Glutamatergic neuron (in vitro differentiated cells): ENCODE measurements around the gene ATP23. TPM values are rescaled to one million over a fixed set of nuclear protein-coding genes. Genes with fewer than 3 reads are reported as not detected.

Source experiments
- DNase-seq: peaks from one replicate; pipeline ENCODE4 v3.0.0; 2022
- H3K27ac Mint-ChIP-seq: one replicate; pipeline ENCODE4 v1.8.0; 2020; ENCODE audit warnings: mild to moderate bottlenecking, mixed read lengths, inconsistent platforms; ENCODE audit not compliant: unreplicated experiment
- H3K27me3 Mint-ChIP-seq: one replicate; pipeline ENCODE4 v1.8.0; 2020; ENCODE audit warnings: mild to moderate bottlenecking, moderate library complexity, mixed read lengths, inconsistent platforms; ENCODE audit not compliant: unreplicated experiment
- H3K36me3 Mint-ChIP-seq: one replicate; pipeline ENCODE4 v1.8.0; 2020; ENCODE audit warnings: mild to moderate bottlenecking, mixed read lengths, inconsistent platforms; ENCODE audit not compliant: unreplicated experiment
- H3K4me1 Mint-ChIP-seq: one replicate; pipeline ENCODE4 v1.8.0; 2020; ENCODE audit warnings: mild to moderate bottlenecking, low read depth, mixed read lengths, inconsistent platforms; ENCODE audit not compliant: unreplicated experiment
- H3K4me3 Mint-ChIP-seq: one replicate; pipeline ENCODE4 v1.8.0; 2020; ENCODE audit warnings: mild to moderate bottlenecking, mixed read lengths, inconsistent platforms; ENCODE audit not compliant: unreplicated experiment
- H3K9me3 Mint-ChIP-seq: one replicate; pipeline ENCODE4 v1.8.0; 2020; ENCODE audit warnings: mild to moderate bottlenecking, moderate library complexity, mixed read lengths, inconsistent platforms; ENCODE audit not compliant: unreplicated experiment
- total RNA-seq: library from RNA; stranded (reverse); fragmentation: NEBNext Ultra II Directional; extraction: Animal tissue kit (Norgen Biotek cat#: 25700); gene quantifications from one replicate; pipeline ENCODE4 v1.2.1, GENCODE V29; 2021; ENCODE audit not compliant: unreplicated experiment
- TF ChIP-seq, protein P1 (sequence below): fragments of 200-600 bp; sonication (generic); IDR thresholded peaks from one replicate; pipeline ENCODE4 v1.5.0; 2021; ENCODE audit not compliant: partially characterized antibody, unreplicated experiment

ATP23 gene
- total RNA-seq, 1 donor from 2014 or later = 1.3 TPM

DNA sequence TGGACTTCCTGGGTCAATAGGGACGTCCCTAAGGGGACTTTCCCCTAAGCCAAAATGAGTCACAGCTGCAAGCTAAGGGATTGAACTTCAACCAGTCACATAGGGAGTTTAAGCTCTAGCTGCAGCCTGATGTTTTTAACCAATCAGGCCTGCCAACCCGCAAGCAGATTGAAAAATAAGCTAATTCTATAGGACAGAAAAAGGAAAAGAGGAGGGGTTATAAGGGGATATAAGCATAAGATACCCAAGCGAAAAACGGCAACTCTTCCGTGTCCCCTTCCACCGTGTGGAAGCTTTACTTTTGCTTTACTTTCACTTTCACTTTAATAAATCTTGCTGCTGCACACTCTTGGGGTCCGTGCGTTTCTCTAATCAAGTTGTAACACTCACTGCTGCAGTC lies 24.4 kb downstream of the ATP23 start:
- Mint-ChIP-seq H3K4me1 (no peaks in the 10 kb centered on the region), H3K27me3 (peaks cover 5% of the 10 kb centered on the region), H3K4me3 (no peak overlapping the region), H3K27ac (no peak overlapping the region), H3K9me3 (peaks cover 14% of the 10 kb centered on the region), H3K36me3 (peaks cover 16% of the 10 kb centered on the region)
- TF ChIP-seq, protein P1, sequence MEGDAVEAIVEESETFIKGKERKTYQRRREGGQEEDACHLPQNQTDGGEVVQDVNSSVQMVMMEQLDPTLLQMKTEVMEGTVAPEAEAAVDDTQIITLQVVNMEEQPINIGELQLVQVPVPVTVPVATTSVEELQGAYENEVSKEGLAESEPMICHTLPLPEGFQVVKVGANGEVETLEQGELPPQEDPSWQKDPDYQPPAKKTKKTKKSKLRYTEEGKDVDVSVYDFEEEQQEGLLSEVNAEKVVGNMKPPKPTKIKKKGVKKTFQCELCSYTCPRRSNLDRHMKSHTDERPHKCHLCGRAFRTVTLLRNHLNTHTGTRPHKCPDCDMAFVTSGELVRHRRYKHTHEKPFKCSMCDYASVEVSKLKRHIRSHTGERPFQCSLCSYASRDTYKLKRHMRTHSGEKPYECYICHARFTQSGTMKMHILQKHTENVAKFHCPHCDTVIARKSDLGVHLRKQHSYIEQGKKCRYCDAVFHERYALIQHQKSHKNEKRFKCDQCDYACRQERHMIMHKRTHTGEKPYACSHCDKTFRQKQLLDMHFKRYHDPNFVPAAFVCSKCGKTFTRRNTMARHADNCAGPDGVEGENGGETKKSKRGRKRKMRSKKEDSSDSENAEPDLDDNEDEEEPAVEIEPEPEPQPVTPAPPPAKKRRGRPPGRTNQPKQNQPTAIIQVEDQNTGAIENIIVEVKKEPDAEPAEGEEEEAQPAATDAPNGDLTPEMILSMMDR = no peak
- no peak for DNase-seq

DNA sequence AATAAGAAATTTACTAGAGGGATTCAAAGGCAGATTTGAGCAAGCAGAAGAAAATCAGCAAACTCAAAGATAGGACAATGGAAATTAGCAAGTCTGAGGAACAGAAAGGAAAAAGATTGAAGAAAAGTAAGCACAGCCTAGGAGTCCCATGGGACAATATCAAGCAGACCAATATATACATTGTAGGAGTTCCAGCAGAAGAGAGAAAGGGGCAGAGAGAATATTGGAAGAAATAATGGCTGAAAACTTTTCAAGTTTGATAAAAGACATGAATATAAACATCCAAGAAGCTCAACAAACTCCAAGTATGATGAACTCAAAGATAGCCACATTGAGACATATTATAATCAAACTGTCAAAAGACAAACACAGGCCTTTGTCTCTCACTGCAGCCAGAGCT lies 25.2 kb downstream of the ATP23 start:
- Mint-ChIP-seq H3K9me3 (peaks cover 14% of the 10 kb centered on the region), H3K4me1 (no peaks in the 10 kb centered on the region), H3K27me3 (peaks cover 5% of the 10 kb centered on the region), H3K36me3 (peaks cover 16% of the 10 kb centered on the region), H3K4me3 (no peak overlapping the region), H3K27ac (no peak overlapping the region)
- DNase-seq = no peak
- TF ChIP-seq, protein P1 = no peak

DNA sequence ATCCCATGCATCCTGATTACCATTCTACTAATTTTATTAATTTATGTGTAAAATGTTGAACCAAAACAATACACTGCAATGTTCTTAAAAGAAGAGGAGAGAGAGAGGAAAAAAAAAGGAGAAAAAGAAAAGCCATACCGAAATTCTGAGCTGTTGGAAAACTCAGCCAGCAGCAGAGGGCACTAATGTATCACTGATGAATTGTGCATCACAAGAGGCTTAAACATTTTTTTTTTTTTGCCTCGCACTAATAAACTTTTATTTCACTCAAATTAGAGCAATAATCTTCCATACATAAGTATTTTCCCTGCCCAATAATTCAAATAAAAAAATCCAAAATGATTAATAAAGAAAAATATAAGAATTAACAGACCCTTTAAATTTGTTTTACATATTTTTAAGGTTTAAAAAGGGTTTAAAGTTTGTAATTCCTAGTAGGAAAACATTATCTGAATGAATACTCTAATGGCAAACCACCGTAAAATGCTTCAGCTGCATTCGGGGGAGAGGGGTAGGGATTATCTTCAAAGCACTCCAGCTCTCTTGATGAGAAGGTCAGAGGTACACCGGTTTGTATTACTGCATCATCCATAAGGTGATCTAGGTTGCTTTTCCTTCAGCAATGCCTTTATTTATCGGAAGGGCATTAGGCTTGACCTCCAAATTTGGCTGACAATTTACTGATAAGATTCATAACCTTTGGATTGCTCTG lies 41.9 kb downstream of the ATP23 start:
- Mint-ChIP-seq H3K36me3 (no peaks in the 10 kb centered on the region), H3K4me3 (no peak overlapping the region)
- DNase-seq = peak; percentile 30

DNA sequence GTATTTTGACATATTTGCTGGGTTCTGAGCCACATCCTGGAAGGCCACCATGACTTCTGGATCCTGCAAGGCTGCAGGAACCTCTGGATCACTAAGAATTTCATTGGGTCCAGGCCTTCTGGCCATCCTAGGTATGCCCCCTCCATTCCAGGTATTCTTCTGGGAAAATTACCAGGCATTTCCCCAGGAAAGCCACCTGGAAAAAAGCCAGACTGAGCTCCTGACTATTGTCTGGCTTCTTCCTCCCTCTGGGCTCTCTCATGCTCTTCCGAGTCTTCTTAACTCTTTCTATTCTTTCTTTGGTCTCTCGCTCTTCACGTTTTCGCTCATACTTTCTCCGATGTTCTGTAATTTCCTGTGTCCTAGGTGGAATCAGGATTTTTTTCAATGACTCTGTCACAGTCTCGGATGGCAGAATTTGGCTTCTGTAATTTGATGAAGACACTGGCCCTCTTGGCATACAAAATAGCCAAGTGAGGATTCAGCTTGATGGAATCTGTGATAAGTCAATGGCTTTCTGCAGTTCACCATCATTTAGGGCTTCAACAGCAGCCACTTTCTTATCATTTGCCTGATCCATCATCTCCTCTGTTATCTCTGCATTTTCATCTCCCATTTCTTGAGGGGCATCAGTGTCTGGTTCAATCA lies 42.6 kb downstream of the ATP23 start:
- no peak for DNase-seq
- Mint-ChIP-seq H3K27ac (no peak overlapping the region), H3K27me3 (no peaks in the 10 kb centered on the region), H3K9me3 (peaks cover 2% of the 10 kb centered on the region), H3K4me1 (no peaks in the 10 kb centered on the region), H3K36me3 (no peaks in the 10 kb centered on the region), H3K4me3 (no peak overlapping the region)
- TF ChIP-seq, protein P1 = no peak

More for the DNA sequence above, 41.9 kb downstream of the ATP23 start:
- Mint-ChIP-seq H3K4me1 (no peaks in the 10 kb centered on the region), H3K27ac (no peak overlapping the region), H3K27me3 (no peaks in the 10 kb centered on the region), H3K9me3 (peaks cover 1% of the 10 kb centered on the region)
- TF ChIP-seq, protein P1 = peak; percentile 59

DNA sequence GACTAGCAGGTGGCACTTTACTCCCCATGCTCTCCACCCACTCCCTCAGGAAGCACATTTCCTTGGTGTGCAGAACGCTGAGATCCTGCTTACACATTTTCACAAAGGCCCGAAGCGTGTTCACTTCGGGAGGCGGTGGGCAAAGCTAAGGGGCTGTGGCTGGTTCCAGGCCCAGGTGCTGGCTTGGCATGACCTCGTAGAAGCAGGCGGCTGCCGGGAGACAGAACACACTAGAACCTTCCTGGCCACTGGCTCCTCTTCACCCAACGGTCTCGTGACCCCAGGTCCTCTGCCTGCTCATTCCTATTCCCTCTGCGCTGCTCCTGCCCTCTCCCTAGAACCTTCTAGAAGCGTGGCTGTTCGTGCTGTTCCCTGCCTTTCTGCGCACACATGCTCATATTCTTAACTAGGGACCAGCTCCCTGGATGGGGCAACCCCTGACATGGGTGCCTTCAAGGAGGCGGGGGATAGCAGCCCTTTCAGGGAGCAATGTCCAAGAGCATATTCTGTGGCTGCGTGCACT lies 43.3 kb downstream of the ATP23 start:
- TF ChIP-seq, protein P1 = no peak
- DNase-seq = no peak
- H3K9me3 Mint-ChIP-seq = peaks cover 3% of the 10 kb centered on the region
- H3K27ac Mint-ChIP-seq = no peak overlapping the region
- H3K4me1 Mint-ChIP-seq = no peaks in the 10 kb centered on the region
- H3K4me3 Mint-ChIP-seq = no peak overlapping the region
- H3K36me3 Mint-ChIP-seq = no peaks in the 10 kb centered on the region
- H3K27me3 Mint-ChIP-seq = no peaks in the 10 kb centered on the region
